NCI-H1105 (cell line): ENCODE data around the gene GATM.

Experiments
- DNase-seq: peaks from one replicate; lab custom pipeline; 2025; lab: John Stamatoyannopoulos, UW

Gene GATM

GRCh38 chr15:45378149-45378912, at the start of gene GATM:
TSS of gene GATM (minus strand) at chr15:45378544. CDS start at chr15:45378453, 91 bp downstream.
- DNase-seq: peak; percentile 12

GRCh38 chr15:45427085-45427484, 48.7 kb upstream of the GATM start:
- DNase-seq: no peak

- DNase-seq: no peak
Observed at GRCh38 chr15:45425135-45425534, 46.8 kb upstream of the GATM start.

GRCh38 chr15:45424429-45424828, 46.1 kb upstream of the GATM start:
- no peak for DNase-seq

GRCh38 chr15:45417303-45417950, 39.1 kb upstream of the GATM start:
- no peak for DNase-seq

- DNase-seq: no peak
Observed at GRCh38 chr15:45414215-45414885, 36.0 kb upstream of the GATM start.

GRCh38 chr15:45409596-45409995, 31.3 kb upstream of the GATM start:
- DNase-seq: no peak

GRCh38 chr15:45407786-45408185, 29.4 kb upstream of the GATM start:
- no peak for DNase-seq

- DNase-seq: no peak
Observed at GRCh38 chr15:45402955-45403877, 24.9 kb upstream of the GATM start.

GRCh38 chr15:45402162-45402954, 24.0 kb upstream of the GATM start:
- DNase-seq: peak; percentile 91

- DNase-seq: no peak
Observed at GRCh38 chr15:45401665-45402161, 23.4 kb upstream of the GATM start.

- DNase-seq: peak; percentile 7
Observed at GRCh38 chr15:45399381-45400212, 21.3 kb upstream of the GATM start.

GRCh38 chr15:45397116-45397665, 18.8 kb upstream of the GATM start:
- DNase-seq: no peak

- no peak for DNase-seq
Observed at GRCh38 chr15:45395943-45396342, 17.6 kb upstream of the GATM start.

- no peak for DNase-seq
Observed at GRCh38 chr15:45394681-45395080, 16.3 kb upstream of the GATM start.

GRCh38 chr15:45393851-45394250, 15.5 kb upstream of the GATM start:
- DNase-seq: no peak

- DNase-seq: no peak
Observed at GRCh38 chr15:45392584-45392855, 14.2 kb upstream of the GATM start.

GRCh38 chr15:45391746-45392583, 13.6 kb upstream of the GATM start:
- DNase-seq: no peak

GRCh38 chr15:45389351-45389750, 11.0 kb upstream of the GATM start:
- DNase-seq: no peak
